HG03139 (cell line): ENCODE results near the gene TDRD15.
"Not testable (repeated sequence)": the region's sequence is repeated elsewhere in the genome, so short reads cannot be mapped to it uniquely, and the experiment has no call there.

Source experiments
- ATAC-seq: cut with Tn5 transposase; IDR thresholded peaks from one replicate; pipeline ENCODE4 v1.9.1; 2021; ENCODE audit not compliant: unreplicated experiment

TDRD15 gene

GRCh38 chr2:21142149-21142548, 18.4 kb downstream of the TDRD15 start:
- ATAC-seq = no peak

- no peak for ATAC-seq
Measured at GRCh38 chr2:21146638-21147037, 22.9 kb downstream of the TDRD15 start.

DNA sequence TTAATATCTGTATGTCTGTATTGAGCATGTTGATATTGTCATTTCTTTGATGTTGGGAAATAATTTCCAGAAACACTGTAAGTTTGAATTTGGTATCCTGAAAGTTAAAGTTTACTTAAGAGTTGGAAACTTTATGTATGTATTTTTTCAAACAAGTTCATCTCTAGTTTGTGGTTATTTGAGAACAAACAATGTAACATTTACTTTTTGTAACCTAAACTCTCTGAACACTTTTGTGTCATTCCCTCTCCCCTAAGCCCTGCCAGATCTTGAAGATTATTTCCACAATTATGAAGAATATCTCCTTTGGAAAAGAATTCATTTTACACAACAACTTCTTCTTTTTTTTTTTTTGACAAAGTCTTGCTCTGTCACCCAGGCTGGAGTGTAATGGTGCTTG, 24.9 kb downstream of the TDRD15 start:
- ATAC-seq = no peak

DNA sequence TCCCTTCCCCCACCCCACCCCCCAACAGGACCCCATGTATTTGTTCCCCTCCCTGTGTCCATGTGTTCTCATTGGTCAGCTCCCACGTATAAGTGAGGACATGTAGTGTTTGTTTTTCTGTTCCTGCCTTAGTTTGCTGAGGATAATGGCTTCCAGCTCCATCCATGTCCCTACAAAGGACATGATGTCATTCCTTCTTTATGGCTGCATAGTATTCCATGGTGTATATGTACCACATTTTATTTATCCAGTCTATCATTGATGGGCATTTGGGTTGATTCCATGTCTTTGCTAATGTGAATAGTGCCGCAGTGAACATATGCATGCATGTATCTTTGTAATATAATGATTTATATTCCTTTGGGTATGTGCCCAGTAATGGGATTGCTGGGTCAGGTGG, 27.5 kb downstream of the TDRD15 start:
- not testable (repeated sequence) for ATAC-seq

DNA sequence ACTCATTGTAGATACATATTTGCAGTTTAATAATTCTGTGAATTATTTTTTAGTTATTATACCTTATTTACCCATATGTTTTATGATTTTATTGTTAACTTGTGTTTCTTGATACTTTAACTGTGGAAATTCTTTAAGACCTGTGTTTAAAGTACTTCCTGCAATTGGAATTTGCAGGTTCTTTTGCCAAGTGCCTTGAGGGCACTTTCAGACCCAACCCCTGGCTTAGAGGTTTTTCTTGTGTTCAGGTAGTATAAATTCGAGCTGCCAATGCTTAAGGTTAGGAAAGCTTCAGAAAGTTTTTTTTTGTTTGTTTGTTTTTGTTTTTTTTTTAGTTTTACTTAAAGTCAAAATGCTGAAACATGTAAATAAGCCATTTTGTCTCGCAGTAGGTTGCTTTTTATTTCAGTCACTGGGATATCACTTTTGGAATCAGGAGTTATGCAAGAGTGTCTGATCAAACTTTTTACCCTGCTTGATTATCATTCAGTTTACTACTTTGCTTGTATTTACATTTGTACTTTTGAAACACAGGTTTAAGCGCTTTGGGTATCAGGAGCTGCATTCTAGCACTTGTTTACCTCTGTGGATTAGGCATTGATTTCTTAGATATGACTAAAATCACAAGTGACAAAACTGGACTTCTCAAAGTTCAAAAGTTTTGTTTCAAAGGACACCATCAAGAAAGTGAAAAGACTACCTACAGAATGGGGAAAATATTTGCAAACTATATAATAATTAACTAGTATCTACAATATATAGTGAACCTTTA, 31.8 kb downstream of the TDRD15 start:
- no peak for ATAC-seq

DNA sequence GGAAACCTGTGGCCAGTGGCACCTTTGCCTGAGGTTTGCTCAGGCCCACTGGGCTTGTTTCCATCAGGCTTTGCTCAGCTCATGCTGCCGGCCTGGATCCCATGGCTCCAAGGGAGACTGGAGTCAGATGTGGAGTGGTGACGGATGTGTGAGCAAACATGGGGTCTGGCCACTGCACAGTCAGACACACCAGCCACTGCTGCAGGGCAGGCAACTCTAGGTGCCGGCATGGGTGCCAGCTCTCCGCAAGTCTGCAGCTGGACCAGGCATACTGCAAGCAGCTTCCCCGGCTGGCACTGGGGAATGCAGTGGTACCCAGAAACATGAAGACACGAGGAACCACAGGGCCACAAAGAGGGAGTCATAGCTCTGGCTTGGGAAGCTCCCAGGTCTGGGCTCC, 37.4 kb downstream of the TDRD15 start:
- ATAC-seq = no peak

- no peak for ATAC-seq
Measured at GRCh38 chr2:21161832-21162614, 38.3 kb downstream of the TDRD15 start.

- ATAC-seq = no peak
Measured at GRCh38 chr2:21162615-21162878, 38.8 kb downstream of the TDRD15 start.

DNA sequence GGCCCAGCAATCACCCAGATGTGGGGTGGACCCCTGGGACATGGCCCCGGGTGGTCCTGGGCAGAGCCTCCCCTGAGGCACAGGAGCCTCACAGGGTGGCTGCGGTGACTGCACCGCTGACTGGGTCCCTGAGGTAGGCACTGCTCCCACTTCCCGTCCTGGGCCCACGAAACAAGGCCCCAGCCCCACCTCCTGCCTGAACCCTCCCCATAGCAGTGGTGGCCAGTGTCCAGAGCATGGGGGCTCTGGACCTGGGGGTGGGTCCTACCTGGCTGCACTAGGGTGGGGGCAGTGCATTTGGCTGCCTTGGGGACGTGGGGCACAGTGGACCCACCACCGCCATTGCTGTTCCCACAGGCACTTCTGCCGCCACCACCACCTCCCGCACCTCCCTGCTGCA, 39.4 kb downstream of the TDRD15 start:
- ATAC-seq = no peak

- ATAC-seq = no peak
Measured at GRCh38 chr2:21165350-21165749, 41.6 kb downstream of the TDRD15 start.

DNA sequence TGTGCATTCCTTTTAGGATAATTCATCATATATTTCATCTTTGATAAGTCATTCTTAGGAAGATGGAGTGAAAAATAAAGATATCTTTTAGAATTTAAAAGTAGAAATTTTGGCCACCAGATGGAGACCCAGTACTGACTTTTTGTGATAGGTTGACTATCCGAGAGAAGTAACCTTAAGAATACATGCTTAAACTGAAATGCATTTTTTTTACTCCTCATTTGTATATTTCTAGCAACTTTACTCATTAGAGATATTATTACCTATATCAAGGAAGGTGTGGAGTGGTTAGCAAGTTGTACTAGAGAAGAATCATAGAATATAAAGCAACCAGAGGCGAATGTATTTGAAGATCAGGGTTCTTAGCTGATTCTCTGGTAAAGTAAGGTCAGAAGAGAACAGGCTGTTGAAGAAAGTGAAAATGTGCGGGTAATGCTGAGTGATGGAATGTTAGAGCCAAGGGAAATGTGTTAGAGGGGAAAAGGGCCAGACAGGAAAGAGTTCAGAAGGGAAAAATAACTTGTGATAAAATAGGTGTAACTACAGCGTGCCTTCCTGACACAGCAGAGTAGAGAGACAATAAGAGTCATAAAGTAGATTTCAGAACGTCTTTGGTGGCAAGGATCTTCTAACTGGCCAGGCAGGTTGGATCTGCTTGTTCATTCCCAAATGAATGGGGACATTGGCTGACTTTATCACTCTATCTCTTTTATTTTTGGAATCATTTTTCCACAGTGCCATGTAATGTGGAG, 52.3 kb downstream of the TDRD15 start:
- ATAC-seq = no peak

- no peak for ATAC-seq
Measured at GRCh38 chr2:21181957-21182356, 58.2 kb downstream of the TDRD15 start.

GRCh38 chr2:21183306-21183705, 59.5 kb downstream of the TDRD15 start:
- no peak for ATAC-seq

DNA sequence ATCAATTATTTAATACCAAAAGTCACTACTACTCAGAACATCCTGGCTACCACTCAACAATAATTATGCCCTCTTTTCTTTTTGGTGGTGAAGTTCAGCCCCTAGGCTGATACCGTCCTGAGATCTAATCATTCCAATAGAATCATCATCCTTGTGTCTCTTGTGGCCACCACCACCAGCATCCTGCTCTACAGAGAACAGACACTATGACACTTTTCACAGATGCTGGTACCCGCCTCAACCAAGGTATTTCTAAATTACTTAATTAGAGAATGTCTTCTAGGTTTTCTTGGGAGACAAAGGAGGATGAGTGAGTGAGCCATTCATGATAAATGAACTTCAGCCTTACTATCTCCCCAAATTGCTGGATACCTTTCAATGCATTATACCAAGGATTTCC, 60.0 kb downstream of the TDRD15 start:
- no peak for ATAC-seq

- ATAC-seq = no peak
Measured at GRCh38 chr2:21191535-21191934, 67.8 kb downstream of the TDRD15 start.
